ENCODE results near the gene POLRMT.

GRCh38 chr19:647566-648284 lies 14.4 kb upstream of the POLRMT start:
- no peak for TF ChIP-seq POLR2A (IDR thresholded peaks at IDR 0.05)
- TF ChIP-seq CTCF (IDR thresholded peaks at IDR 0.05), result no peak
